Bronchial epithelial cell (primary cell): ENCODE data around the gene ADGRA1. TPM values are rescaled to one million over a fixed set of nuclear protein-coding genes. Genes with fewer than 3 reads are reported as not detected.

ENCODE experiments used
- DNase-seq: peaks from one replicate; pipeline ENCODE4 v3.0.0-alpha.2; 2010; ENCODE audit warnings: low read depth
- FAIRE-seq: peaks from 2 replicates; lab custom pipeline; 2011; peaks lifted over from hg19 to GRCh38; lab: Jason Lieb, UNC
- H3K27me3 ChIP-seq: 2 replicates; pipeline ENCODE4 v1.5.1; 2011; ENCODE audit warnings: low read length; ENCODE audit not compliant: control insufficient read depth, insufficient read depth
- H3K36me3 ChIP-seq: 2 replicates; pipeline ENCODE4 v1.5.1; 2011; ENCODE audit warnings: low read length; ENCODE audit not compliant: control insufficient read depth, insufficient read depth
- H3K4me3 ChIP-seq: 2 replicates; pipeline ENCODE4 v1.5.1; 2011; ENCODE audit warnings: mild to moderate bottlenecking, low read depth, low read length, control low read depth
- total RNA-seq: library from RNA; depleted of rRNA; stranded (reverse); fragments of >200 nt; gene quantifications from 2 replicates; pipeline ENCODE4 v1.2.1, GENCODE V29; 2014
- TF ChIP-seq, protein P1 (sequence below): IDR thresholded peaks from 2 replicates; pipeline ENCODE4 v1.5.1; 2011; ENCODE audit warnings: mild to moderate bottlenecking, moderate library complexity, low read length, control low read depth, inconsistent platforms; ENCODE audit not compliant: insufficient read depth, severe bottlenecking

The ADGRA1 gene
- total RNA-seq, 1 donor from 2014 or later, result not detected

DNA sequence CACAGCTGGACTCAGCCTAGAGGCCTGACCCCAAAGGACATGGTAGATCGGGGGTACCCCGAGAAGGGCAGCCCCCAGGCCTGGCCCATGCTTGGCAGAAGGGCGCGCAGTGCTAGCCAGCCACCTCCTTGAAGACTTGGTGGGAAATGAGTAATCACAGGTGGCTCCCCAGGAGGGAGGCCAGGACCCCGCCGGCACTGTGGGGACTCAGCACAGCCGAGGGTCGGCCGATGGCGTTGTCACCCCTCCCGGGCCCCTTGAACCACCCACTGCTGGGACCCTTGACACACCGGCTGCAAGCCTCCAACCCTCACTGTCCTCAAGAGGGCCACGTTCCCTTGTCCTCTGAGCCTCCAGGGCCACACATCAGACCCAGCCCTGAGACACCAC is 27.7 kb downstream of the ADGRA1 start:
- Histone ChIP-seq H3K27me3 (no peaks in the 10 kb centered on the region), H3K4me3 (no peak overlapping the region), H3K36me3 (no peaks in the 10 kb centered on the region)
- TF ChIP-seq, protein P1, sequence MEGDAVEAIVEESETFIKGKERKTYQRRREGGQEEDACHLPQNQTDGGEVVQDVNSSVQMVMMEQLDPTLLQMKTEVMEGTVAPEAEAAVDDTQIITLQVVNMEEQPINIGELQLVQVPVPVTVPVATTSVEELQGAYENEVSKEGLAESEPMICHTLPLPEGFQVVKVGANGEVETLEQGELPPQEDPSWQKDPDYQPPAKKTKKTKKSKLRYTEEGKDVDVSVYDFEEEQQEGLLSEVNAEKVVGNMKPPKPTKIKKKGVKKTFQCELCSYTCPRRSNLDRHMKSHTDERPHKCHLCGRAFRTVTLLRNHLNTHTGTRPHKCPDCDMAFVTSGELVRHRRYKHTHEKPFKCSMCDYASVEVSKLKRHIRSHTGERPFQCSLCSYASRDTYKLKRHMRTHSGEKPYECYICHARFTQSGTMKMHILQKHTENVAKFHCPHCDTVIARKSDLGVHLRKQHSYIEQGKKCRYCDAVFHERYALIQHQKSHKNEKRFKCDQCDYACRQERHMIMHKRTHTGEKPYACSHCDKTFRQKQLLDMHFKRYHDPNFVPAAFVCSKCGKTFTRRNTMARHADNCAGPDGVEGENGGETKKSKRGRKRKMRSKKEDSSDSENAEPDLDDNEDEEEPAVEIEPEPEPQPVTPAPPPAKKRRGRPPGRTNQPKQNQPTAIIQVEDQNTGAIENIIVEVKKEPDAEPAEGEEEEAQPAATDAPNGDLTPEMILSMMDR, result no peak
- FAIRE-seq (no peak), DNase-seq (no peak)

DNA sequence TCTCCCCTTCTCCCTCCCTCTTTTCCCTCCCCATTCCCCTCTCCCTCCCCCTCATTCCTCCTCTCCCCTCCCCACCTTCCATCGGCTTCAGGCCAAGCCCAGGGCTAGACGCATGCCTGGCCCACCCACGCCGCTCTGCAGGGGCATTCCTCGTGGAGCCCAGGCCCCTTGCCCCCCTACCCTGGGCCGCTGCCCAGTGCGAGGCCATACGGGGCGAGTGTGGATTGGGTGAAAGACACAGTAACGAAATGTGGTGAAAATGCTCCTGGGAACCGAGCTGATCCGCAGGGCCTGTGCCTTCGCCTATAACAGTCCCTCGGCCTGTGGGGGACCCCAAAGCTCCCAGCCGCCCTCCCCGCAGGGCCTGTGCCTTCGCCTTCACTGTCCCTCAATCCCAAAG is 28.3 kb downstream of the ADGRA1 start:
- Histone ChIP-seq H3K36me3 (no peaks in the 10 kb centered on the region), H3K27me3 (no peaks in the 10 kb centered on the region), H3K4me3 (no peak overlapping the region)
- no peak for FAIRE-seq
- TF ChIP-seq, protein P1, result no peak
- DNase-seq, result no peak

DNA sequence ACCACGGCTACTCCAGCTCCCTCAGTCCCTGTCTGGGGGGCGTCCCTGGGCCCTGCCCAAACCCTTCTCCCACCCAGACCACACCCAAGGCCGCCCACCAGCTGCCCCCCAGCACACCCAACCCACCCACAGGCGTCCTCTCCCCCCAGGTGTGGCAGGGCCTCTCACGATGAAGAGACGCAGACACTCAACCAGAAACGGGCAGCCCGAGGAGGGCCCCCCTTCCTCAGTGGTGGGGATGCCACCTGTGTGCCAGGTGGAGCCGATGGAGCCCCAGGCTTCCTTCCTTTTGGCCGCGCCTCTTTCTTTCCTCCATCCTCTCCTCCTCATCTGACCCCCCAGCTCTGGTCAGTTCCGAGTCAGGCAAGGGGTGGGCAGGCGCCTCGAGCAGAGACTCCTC is 28.7 kb downstream of the ADGRA1 start:
- Histone ChIP-seq H3K27me3 (no peaks in the 10 kb centered on the region), H3K36me3 (no peaks in the 10 kb centered on the region), H3K4me3 (no peak overlapping the region)
- DNase-seq, result no peak
- no peak for FAIRE-seq
- TF ChIP-seq, protein P1, result no peak

DNA sequence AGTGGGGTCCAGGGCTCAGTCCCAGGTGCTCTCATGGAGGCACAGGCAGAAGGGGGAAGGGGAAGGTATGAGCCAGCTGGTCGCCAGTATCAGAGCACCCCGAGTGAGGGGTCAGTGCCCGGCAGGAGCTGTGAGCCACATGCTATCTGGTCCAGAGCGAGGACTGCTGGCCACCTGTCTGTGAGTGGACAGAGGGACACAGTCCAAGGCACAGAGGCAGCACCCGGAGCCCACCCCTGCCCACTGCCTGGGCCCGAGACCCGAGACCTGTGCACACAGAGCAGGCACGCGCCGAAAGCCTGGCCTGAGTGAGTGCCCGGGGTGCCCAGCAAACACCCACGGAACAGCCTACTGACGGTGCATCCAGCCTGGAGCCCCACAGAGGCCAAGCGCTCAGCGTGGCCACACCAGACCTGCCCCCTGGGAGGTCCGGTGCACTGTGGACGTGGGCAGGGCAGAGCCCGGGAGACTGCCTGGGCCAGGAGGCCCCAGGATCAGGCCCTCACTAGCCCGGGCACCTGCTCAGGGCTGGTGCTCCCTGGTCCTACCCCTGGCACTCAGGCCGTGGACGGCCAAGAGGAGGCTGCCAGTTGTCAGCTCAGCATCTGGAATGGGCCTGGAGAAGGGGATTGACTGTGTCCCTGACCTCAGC is 29.4 kb downstream of the ADGRA1 start:
- Histone ChIP-seq H3K36me3 (no peaks in the 10 kb centered on the region), H3K4me3 (no peak overlapping the region), H3K27me3 (no peaks in the 10 kb centered on the region)
- no peak for DNase-seq
- FAIRE-seq, result no peak
- TF ChIP-seq, protein P1, result no peak

DNA sequence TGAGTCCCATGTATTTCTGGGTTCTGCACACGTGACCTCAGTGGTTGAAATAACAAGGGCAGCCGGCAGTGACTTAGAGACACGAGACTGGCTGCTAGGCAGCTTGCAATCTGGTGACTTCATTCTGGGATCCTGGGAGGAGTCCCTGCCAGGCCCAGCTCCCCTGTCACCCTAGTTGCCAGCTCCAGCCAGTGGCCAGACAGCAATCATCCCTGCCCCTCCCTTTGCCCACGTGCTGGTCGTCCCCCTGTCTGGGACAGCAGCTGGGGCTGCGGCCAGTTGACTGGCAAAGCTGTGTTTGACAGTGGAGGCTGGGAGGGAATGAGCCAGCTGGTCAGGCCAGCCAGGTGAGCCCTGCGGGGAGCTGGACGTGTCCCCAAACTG is 30.0 kb downstream of the ADGRA1 start:
- H3K4me3 ChIP-seq, result no peak overlapping the region
- no peaks in the 10 kb centered on the region for H3K36me3 ChIP-seq
- FAIRE-seq, result no peak
- H3K27me3 ChIP-seq, result no peaks in the 10 kb centered on the region
- TF ChIP-seq, protein P1, result no peak
- DNase-seq, result no peak

DNA sequence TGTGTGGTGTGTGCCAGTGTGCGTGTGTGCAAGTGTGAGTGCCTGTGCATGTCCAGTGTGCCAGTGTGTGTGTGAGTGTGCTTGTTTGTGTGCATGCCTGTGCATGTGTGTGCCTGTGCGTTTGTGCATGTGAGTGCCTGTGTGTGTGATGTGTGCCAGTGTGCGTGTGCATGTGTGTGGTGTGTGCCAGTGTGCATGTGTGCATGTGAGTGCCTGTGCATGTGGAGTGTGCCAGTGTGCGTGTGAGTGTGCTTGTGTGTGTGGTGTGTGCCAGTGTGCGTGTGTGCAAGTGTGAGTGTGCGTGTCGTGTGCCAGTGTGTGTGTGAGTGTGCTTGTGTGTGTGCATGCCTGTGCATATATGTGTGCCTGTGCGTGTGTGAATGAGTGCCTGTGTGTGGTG is 33.8 kb downstream of the ADGRA1 start:
- TF ChIP-seq, protein P1, result no peak
- FAIRE-seq (peak; percentile 99), DNase-seq (no peak)
- H3K4me3 ChIP-seq, result no peak overlapping the region
- H3K27me3 ChIP-seq, result no peaks in the 10 kb centered on the region
- H3K36me3 ChIP-seq, result no peaks in the 10 kb centered on the region
